Heart right ventricle (tissue), 16 donors: ENCODE results near the gene ZFHX3. TPM values are rescaled to one million over a fixed set of nuclear protein-coding genes. Genes with fewer than 3 reads are reported as not detected.
A peak's percentile ranks its signal among the peaks of the same experiment; 100 is the strongest.

Source experiments
- ATAC-seq, 8 donors: fragments of 200-7000 bp; cut with Tn5 transposase; one replicate each; pipeline ENCODE4 v1.9.1; 2020; ENCODE audit warnings: mild to moderate bottlenecking in 8 of 8, moderate library complexity in 8 of 8, moderate number of reproducible peaks in 1 of 8
- DNase-seq, 2 donors: peaks; one replicate each; pipeline ENCODE4 v3.0.0-alpha.2; 2020
- H3K27ac ChIP-seq, 10 donors: fragments of 200-600 bp; sonication (generic) in 2 of 10; one replicate each; pipeline versions ENCODE4 v1.5.0 to v1.8.0; 2020 to 2022; ENCODE audit warnings: mild to moderate bottlenecking in 3 of 10
- H3K27me3 ChIP-seq, 7 donors: fragments of 200-600 bp; one replicate each; pipeline ENCODE4 v1.8.0; 2021 to 2022; ENCODE audit warnings: mild to moderate bottlenecking in 2 of 7
- H3K36me3 ChIP-seq, 9 donors: fragments of 200-600 bp; sonication (generic) in 1 of 9; one replicate each; pipeline versions ENCODE4 v1.5.0 to v1.8.0; 2020 to 2022; ENCODE audit warnings: mild to moderate bottlenecking in 2 of 9
- H3K4me1 ChIP-seq, 9 donors: fragments of 200-600 bp; sonication (generic) in 1 of 9; one replicate each; pipeline versions ENCODE4 v1.5.0 to v1.8.0; 2020 to 2022; ENCODE audit warnings: mild to moderate bottlenecking in 4 of 9
- H3K4me3 ChIP-seq, 10 donors: fragments of 200-600 bp; sonication (generic) in 2 of 10; one replicate each; pipeline versions ENCODE4 v1.5.0 to v1.8.0; 2020 to 2022; ENCODE audit warnings: mild to moderate bottlenecking in 7 of 10, moderate library complexity in 2 of 10
- H3K9me3 ChIP-seq, 11 donors: fragments of 200-600 bp in 10 of 11; sonication (generic) in 2 of 11; one replicate each; pipeline versions ENCODE4 v1.5.0 to v1.8.0; 2013 to 2022; ENCODE audit warnings: mild to moderate bottlenecking in 2 of 11, control low read depth in 1 of 11, moderate library complexity in 1 of 11
- WGBS, 2 donors: extraction: QIAGEN DNeasy Blood & Tissue Kit; methylation state at CpG; one replicate each; pipeline ENCODE4 v1.1.7; 2013; ENCODE audit warnings: inconsistent platforms in 1 of 2; 5-methylcytosine and 5-hydroxymethylcytosine counted together
- intact Hi-C, 10 donors: fragments of 100-400 bp; cut with DNase I; formaldehyde crosslinking; loops; one replicate each; pipeline versions ENCODE4 v1.11.1 to v1.14.2; 2022
- polyA plus RNA-seq, 2 donors: library from polyadenylated mRNA; stranded (reverse); fragments of 200-250 nt; gene quantifications; one replicate each; pipeline ENCODE4 v1.2.3, GENCODE V29; 2013
- total RNA-seq, 10 donors: library from RNA; stranded (reverse); fragmentation: NEBNext Ultra II Directional in 3 of 10; extraction: Animal tissue kit (Norgen Biotek cat#: 25700) in 3 of 10; gene quantifications; one replicate each; pipeline versions ENCODE4 v1.2.1 to v1.2.4, GENCODE V29; 2021 to 2023
- TF ChIP-seq, protein P1 (sequence below), 9 donors: fragments of 200-600 bp; sonication (generic) in 2 of 9; IDR thresholded peaks; one replicate each; pipeline versions ENCODE4 v1.5.0 to v1.8.0; 2021 to 2022; ENCODE audit warnings: antibody characterized with exemption in 9 of 9, mild to moderate bottlenecking in 5 of 9, moderate library complexity in 1 of 9
- donor health status: Arrhythmogenic right ventricular cardiomyopathy.
- donor health status: ischemic (EF 13 %, LVEDD 7.1; RV severe dilation, severe dysfunction).
- donor health status: healthy with polysubstance abuse.
- donor health status: DM: no; HTN: yes; CAD: no.
- donor health status: DM: no; HTN: no; CAD: no.
- donor health status: ischemic (EF 25% LVEDD 6.9; RV normal size, moderate dysfunction).
- donor health status: ischemic (EF 25% LVEDD 5.7; RV mildly dilated, moderate dysfunction).
- donor health status: healthy.
- donor health status: DM: yes; HTN: yes; CAD: no.
- donor health status: Ischemic cardiomyopathy.
- donor health status: ischemic (EF 35%, LVEDD 5.7; RV mildly dilated, moderate dysfunction).
- donor health status: nonischemic (EF 11% LVEDD 7.7; RV severe dilation, severe dysfunction).
- donor health status: DM: yes; HTN: yes; CAD: no.
- donor health status: PGD.
- donor health status: ischemic (EF 29% LVEDD 5.4; RV normal size, mild dysfunction).
- donor health status: nonischemic (EF 23%, LVEDD 6.1; RV moderate dilation, normal function).

The ZFHX3 gene
- total and polyA plus RNA-seq, 12 donors: 1.6 to 15.2 (median 10.4) TPM

DNA sequence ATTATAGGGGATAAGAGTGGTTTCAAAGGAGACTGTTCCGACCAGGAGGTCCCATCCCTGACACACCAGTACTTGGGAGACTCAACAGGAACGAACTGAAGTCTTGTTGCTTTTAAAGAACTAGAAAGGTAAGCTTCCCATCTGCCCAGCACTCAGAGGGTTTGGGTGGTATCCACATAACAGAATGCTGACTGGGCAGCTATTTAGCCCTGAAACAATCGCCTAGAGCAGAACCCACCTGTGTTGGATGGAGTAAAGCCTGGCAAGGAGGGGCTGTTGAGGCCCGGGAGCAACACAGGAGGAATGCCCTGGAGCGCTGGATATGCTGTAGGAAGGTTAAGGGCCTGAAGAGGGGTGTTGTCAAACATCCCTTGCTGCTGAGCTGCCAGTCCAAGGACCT lies 254.9 kb downstream of the ZFHX3 start:
- ATAC-seq (no peak), DNase-seq (no peak)
- H3K36me3 ChIP-seq: peaks cover 0 to 84% (median 18%) of the 10 kb centered on the region in 9 donors
- TF ChIP-seq, protein P1, sequence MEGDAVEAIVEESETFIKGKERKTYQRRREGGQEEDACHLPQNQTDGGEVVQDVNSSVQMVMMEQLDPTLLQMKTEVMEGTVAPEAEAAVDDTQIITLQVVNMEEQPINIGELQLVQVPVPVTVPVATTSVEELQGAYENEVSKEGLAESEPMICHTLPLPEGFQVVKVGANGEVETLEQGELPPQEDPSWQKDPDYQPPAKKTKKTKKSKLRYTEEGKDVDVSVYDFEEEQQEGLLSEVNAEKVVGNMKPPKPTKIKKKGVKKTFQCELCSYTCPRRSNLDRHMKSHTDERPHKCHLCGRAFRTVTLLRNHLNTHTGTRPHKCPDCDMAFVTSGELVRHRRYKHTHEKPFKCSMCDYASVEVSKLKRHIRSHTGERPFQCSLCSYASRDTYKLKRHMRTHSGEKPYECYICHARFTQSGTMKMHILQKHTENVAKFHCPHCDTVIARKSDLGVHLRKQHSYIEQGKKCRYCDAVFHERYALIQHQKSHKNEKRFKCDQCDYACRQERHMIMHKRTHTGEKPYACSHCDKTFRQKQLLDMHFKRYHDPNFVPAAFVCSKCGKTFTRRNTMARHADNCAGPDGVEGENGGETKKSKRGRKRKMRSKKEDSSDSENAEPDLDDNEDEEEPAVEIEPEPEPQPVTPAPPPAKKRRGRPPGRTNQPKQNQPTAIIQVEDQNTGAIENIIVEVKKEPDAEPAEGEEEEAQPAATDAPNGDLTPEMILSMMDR (IDR thresholded peaks at IDR 0.05): no peak
- H3K27me3 ChIP-seq: no peaks in the 10 kb centered on the region
- intact Hi-C loops: no loop called here
- peaks cover 0 to 22% (median 7%) of the 10 kb centered on the region in 9 donors for H3K4me1 ChIP-seq
- H3K9me3 ChIP-seq: no peaks in the 10 kb centered on the region
- H3K4me3 ChIP-seq: no peak overlapping the region
- WGBS, 2 donors: 96% methylated on average over 5 of the region's 5 CpGs
- H3K27ac ChIP-seq: no peak overlapping the region

DNA sequence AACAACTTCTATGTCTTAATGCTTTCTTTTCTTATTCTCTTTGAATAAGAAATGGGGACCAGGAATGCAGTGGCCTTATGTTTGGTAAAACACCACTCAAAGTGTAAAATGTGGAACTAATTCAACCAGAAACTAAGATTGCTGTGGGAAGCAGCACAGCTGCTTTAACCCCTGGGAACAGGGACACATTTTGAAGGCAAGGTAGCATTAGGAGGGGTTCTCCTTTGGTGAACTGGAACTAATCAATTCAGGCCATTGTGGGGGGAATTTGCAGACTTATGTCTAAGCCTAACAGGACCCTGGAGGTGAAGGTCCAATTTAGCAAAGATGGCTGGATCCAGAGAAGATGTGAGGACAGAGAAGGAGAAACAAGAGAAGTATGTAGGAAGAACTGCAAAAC lies 256.1 kb downstream of the ZFHX3 start:
- TF ChIP-seq, protein P1 (IDR thresholded peaks at IDR 0.05): no peak
- H3K36me3 ChIP-seq: peaks cover 0 to 72% (median 9%) of the 10 kb centered on the region in 9 donors

DNA sequence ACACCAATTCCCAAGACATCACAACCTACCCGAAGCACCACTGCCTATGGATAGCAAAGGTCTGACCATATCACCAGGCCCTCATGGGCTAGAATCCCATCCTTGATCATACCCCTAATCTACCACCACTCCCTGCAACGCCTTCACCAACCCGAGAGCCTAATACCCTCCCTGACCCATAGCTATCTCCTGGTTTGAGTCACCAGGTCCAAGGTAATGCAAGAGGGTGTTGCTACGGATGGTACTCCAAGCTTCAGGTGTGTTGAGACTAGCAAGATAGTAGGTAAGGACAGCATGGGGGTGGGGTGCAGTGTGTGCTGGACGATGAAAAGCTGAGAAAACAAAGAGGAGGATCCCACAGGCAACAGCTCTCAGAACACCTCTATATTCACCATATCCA lies 258.0 kb downstream of the ZFHX3 start:
- Histone ChIP-seq H3K36me3 (peaks cover 0 to 54% (median 9%) of the 10 kb centered on the region in 9 donors), H3K27me3 (no peaks in the 10 kb centered on the region), H3K9me3 (no peaks in the 10 kb centered on the region), H3K4me1 (peaks cover 0 to 30% (median 5%) of the 10 kb centered on the region in 9 donors), H3K27ac (peak overlapping the region in 1 of 10 donors; percentile 29), H3K4me3 (no peak overlapping the region)
- DNase-seq: no peak
- WGBS, 2 donors: 97 to 98% methylated on average over 5 of the region's 5 CpGs
- TF ChIP-seq, protein P1 (IDR thresholded peaks at IDR 0.05): no peak
- no peak for ATAC-seq
- intact Hi-C loops: loop anchor here in 1 of 10 donors (10.0 kb wide), 1 partner anchor 125 kb away; no protein-coding TSS in a partner anchor

More for the DNA sequence above, 256.1 kb downstream of the ZFHX3 start:
- DNase-seq: no peak
- intact Hi-C loops: no loop called here
- H3K9me3 ChIP-seq: no peaks in the 10 kb centered on the region
- H3K4me1 ChIP-seq: peaks cover 0 to 14% (median 5%) of the 10 kb centered on the region in 9 donors
- no peaks in the 10 kb centered on the region for H3K27me3 ChIP-seq
- ATAC-seq: no peak
- no peak overlapping the region for H3K4me3 ChIP-seq
- no peak overlapping the region for H3K27ac ChIP-seq

DNA sequence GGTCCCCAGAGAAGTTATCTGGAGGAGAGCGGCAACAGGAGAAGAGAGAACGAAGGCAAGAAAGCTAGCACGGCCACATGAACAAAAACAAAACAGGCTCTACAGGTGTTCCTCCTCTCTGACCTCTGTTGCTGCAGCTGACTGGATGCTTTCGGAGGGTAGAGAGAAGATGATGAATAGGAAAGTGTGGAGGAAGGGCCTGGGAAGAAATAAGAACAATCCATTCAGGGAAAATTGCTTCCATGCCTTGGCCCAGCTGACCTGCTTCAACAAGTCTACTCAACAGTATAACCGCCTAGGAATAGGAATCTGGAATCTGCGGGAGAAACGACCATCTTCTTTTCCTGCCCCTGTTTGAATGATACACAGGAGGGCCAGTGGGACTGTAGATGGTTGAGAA lies 258.5 kb downstream of the ZFHX3 start:
- TF ChIP-seq, protein P1 (IDR thresholded peaks at IDR 0.05): no peak
- Histone ChIP-seq H3K4me1 (peaks cover 0 to 30% (median 5%) of the 10 kb centered on the region in 9 donors), H3K27ac (peak overlapping the region in 1 of 10 donors; percentile 29), H3K36me3 (peaks cover 0 to 50% (median 9%) of the 10 kb centered on the region in 9 donors), H3K9me3 (no peaks in the 10 kb centered on the region), H3K27me3 (no peaks in the 10 kb centered on the region), H3K4me3 (no peak overlapping the region)
- ATAC-seq: no peak
- WGBS, 2 donors: 95 to 96% methylated on average over 7 of the region's 7 CpGs
- intact Hi-C loops: loop anchor here in 1 of 10 donors (10.0 kb wide), 1 partner anchor 125 kb away; no protein-coding TSS in a partner anchor
- DNase-seq: no peak
